GM19438 (cell line): Measurements from ENCODE around the gene STK40.

Source experiments
- ATAC-seq: cut with Tn5 transposase; IDR thresholded peaks from one replicate; pipeline ENCODE4 v1.9.1; 2021; ENCODE audit warnings: low read depth; ENCODE audit not compliant: unreplicated experiment

The STK40 gene

GRCh38 chr1:36321119-36321951 is 64.4 kb downstream of the STK40 start:
- no peak for ATAC-seq

- no peak for ATAC-seq
Measured at GRCh38 chr1:36320767-36321118, 65.0 kb downstream of the STK40 start.

GRCh38 chr1:36320291-36320761 is 65.4 kb downstream of the STK40 start:
- no peak for ATAC-seq

GRCh38 chr1:36309397-36309796 is 76.3 kb downstream of the STK40 start:
- no peak for ATAC-seq

- no peak for ATAC-seq
Measured at GRCh38 chr1:36307601-36308330, 78.0 kb downstream of the STK40 start.

GRCh38 chr1:36306902-36307456 is 78.7 kb downstream of the STK40 start:
- peak; percentile 94 for ATAC-seq

- ATAC-seq, result peak; percentile 28
Measured at GRCh38 chr1:36306210-36306901, 79.4 kb downstream of the STK40 start, which contains the start of gene SH3D21. Gene SH3D21, plus strand, starts transcription at chr1:36306368. Its CDS starts 53 bp downstream, at chr1:36306421.

- ATAC-seq, result no peak
Measured at GRCh38 chr1:36305915-36306209, 79.9 kb downstream of the STK40 start.

- ATAC-seq, result no peak
Measured at GRCh38 chr1:36304970-36305914, 80.5 kb downstream of the STK40 start.

- no peak for ATAC-seq
Measured at GRCh38 chr1:36304521-36304920, 81.2 kb downstream of the STK40 start.

- ATAC-seq, result no peak
Measured at GRCh38 chr1:36303650-36304360, 81.9 kb downstream of the STK40 start.

- ATAC-seq, result no peak
Measured at GRCh38 chr1:36303244-36303643, 82.5 kb downstream of the STK40 start.

- ATAC-seq, result no peak
Measured at GRCh38 chr1:36301220-36301619, 84.5 kb downstream of the STK40 start.

GRCh38 chr1:36300526-36300925 is 85.2 kb downstream of the STK40 start:
- no peak for ATAC-seq

- no peak for ATAC-seq
Measured at GRCh38 chr1:36298640-36299039, 87.1 kb downstream of the STK40 start.

GRCh38 chr1:36297062-36297461 is 88.7 kb downstream of the STK40 start:
- no peak for ATAC-seq

- ATAC-seq, result no peak
Measured at GRCh38 chr1:36295390-36295789, 90.3 kb downstream of the STK40 start.
